ENCODE results near the gene PRM1. TPM values are rescaled to one million over a fixed set of nuclear protein-coding genes. Genes with fewer than 3 reads are reported as not detected.

The PRM1 gene
- total RNA-seq, 1 experiment from 2014 or later = not detected

- H3K4me1 ChIP-seq (replicated peaks; ENCODE audit: insufficient read depth) = no peaks in the 10 kb centered on the region
- no peaks in the 10 kb centered on the region for H3K9me2 ChIP-seq (ENCODE audit: insufficient read depth)
- H3K27me3 ChIP-seq (ENCODE audit: insufficient read depth, low read depth) = no peaks in the 10 kb centered on the region
- no peaks in the 10 kb centered on the region for H3K36me3 ChIP-seq (ENCODE audit: low read depth)
- no peaks in the 10 kb centered on the region for H3K79me2 ChIP-seq (ENCODE audit: low read depth)
- BruUV-seq (replicated peaks) = no TSS peak
- no peak overlapping the region for H3K27ac ChIP-seq
- DNase-seq = no peak
- no peaks in the 10 kb centered on the region for H4K20me1 ChIP-seq (ENCODE audit: insufficient read depth)
- POLR2A ChIA-PET (ENCODE audit: unreplicated experiment) = no interaction called here
- peaks cover 7% of the 10 kb centered on the region; the same call in 1 of the 2 replicates for H3F3A ChIP-seq (ENCODE audit: insufficient read depth, low read depth)
- no peak overlapping the region for H3K4me2 ChIP-seq
- no peak overlapping the region for H3K4me3 ChIP-seq
- CTCF ChIA-PET = no interaction called here
- no peak overlapping the region for H2AFZ ChIP-seq
- no peaks in the 10 kb centered on the region for H3K9me3 ChIP-seq (ENCODE audit: insufficient read depth, low read depth)
- intact Hi-C loops (cut with micrococcal nuclease; ENCODE audit: unreplicated experiment) = no loop called here
- TF ChIP-seq EZH2 (IDR thresholded peaks at IDR 0.05; ENCODE audit: low read depth) (no peak), CTCF (conservative IDR thresholded peaks at IDR 0.05) (no peak)
These were observed 47.3 kb downstream of the PRM1 start for GRCh38 chr16:11233727-11234376.

GRCh38 chr16:11232852-11233726 lies 48.0 kb downstream of the PRM1 start:
- Histone ChIP-seq H2AFZ (no peak overlapping the region), H3K36me3 (ENCODE audit: low read depth) (no peaks in the 10 kb centered on the region), H3K4me2 (no peak overlapping the region), H3F3A (ENCODE audit: insufficient read depth, low read depth) (peaks cover 7% of the 10 kb centered on the region; the same call in 1 of the 2 replicates), H3K9me2 (ENCODE audit: insufficient read depth) (no peaks in the 10 kb centered on the region), H3K27ac (no peak overlapping the region), H3K79me2 (ENCODE audit: low read depth) (no peaks in the 10 kb centered on the region), H3K4me3 (no peak overlapping the region), H4K20me1 (ENCODE audit: insufficient read depth) (no peaks in the 10 kb centered on the region), H3K4me1 (replicated peaks; ENCODE audit: insufficient read depth) (no peaks in the 10 kb centered on the region), H3K27me3 (ENCODE audit: insufficient read depth, low read depth) (no peaks in the 10 kb centered on the region), H3K9me3 (ENCODE audit: insufficient read depth, low read depth) (no peaks in the 10 kb centered on the region)
- ChIA-PET CTCF (no interaction called here), POLR2A (ENCODE audit: unreplicated experiment) (no interaction called here)
- TF ChIP-seq EZH2 (IDR thresholded peaks at IDR 0.05; ENCODE audit: low read depth) (no peak), CTCF (conservative IDR thresholded peaks at IDR 0.05) (no peak)
- DNase-seq = no peak
- intact Hi-C loops (cut with micrococcal nuclease; ENCODE audit: unreplicated experiment) = no loop called here
- no TSS peak for BruUV-seq (replicated peaks)

- intact Hi-C loops (cut with micrococcal nuclease; ENCODE audit: unreplicated experiment) = no loop called here
- no peak overlapping the region for H3K4me3 ChIP-seq
- H3F3A ChIP-seq (ENCODE audit: insufficient read depth, low read depth) = peaks cover 7% of the 10 kb centered on the region; the same call in 1 of the 2 replicates
- H2AFZ ChIP-seq = no peak overlapping the region
- no peaks in the 10 kb centered on the region for H3K4me1 ChIP-seq (replicated peaks; ENCODE audit: insufficient read depth)
- CTCF ChIA-PET = no interaction called here
- no peaks in the 10 kb centered on the region for H3K79me2 ChIP-seq (ENCODE audit: low read depth)
- BruUV-seq (replicated peaks) = no TSS peak
- no peak for TF ChIP-seq CTCF (conservative IDR thresholded peaks at IDR 0.05)
- TF ChIP-seq EZH2 (IDR thresholded peaks at IDR 0.05; ENCODE audit: low read depth) = no peak
- no peak overlapping the region for H3K4me2 ChIP-seq
- no peaks in the 10 kb centered on the region for H3K9me2 ChIP-seq (ENCODE audit: insufficient read depth)
- no peaks in the 10 kb centered on the region for H3K9me3 ChIP-seq (ENCODE audit: insufficient read depth, low read depth)
- H4K20me1 ChIP-seq (ENCODE audit: insufficient read depth) = no peaks in the 10 kb centered on the region
- H3K36me3 ChIP-seq (ENCODE audit: low read depth) = no peaks in the 10 kb centered on the region
- DNase-seq = no peak
- H3K27me3 ChIP-seq (ENCODE audit: insufficient read depth, low read depth) = no peaks in the 10 kb centered on the region
- no peak overlapping the region for H3K27ac ChIP-seq
- POLR2A ChIA-PET (ENCODE audit: unreplicated experiment) = no interaction called here
These were observed 48.8 kb downstream of the PRM1 start for GRCh38 chr16:11232302-11232851.

All from PC-9 (cell line).